Non-pigmented ciliary epithelial cell (primary cell): ENCODE data around the gene SV2B.
"Not testable (repeated sequence)": the region's sequence is repeated elsewhere in the genome, so short reads cannot be mapped to it uniquely, and the experiment has no call there.

Experiments
- DNase-seq: peaks from one replicate; pipeline ENCODE4 v3.0.0-alpha.2; 2010; ENCODE audit warnings: low read depth

Gene SV2B

GRCh38 chr15:91099995-91100813 lies at the start of gene SV2B:
TSS of gene SV2B (plus strand) at chr15:91100257. CDS start at chr15:91226264, 126,007 bp downstream.
- no peak for DNase-seq

- no peak for DNase-seq
Measured at GRCh38 chr15:91051248-91051647, 48.8 kb upstream of the SV2B start.

- no peak for DNase-seq
Measured at GRCh38 chr15:91054816-91055215, 45.2 kb upstream of the SV2B start.

GRCh38 chr15:91055548-91056331 lies 44.3 kb upstream of the SV2B start:
- no peak for DNase-seq

- DNase-seq, result no peak
Measured at GRCh38 chr15:91061230-91061629, 38.8 kb upstream of the SV2B start.

- DNase-seq, result no peak
Measured at GRCh38 chr15:91061997-91062396, 38.1 kb upstream of the SV2B start.

- no peak for DNase-seq
Measured at GRCh38 chr15:91065505-91065904, 34.6 kb upstream of the SV2B start.

- no peak for DNase-seq
Measured at GRCh38 chr15:91067036-91067435, 33.0 kb upstream of the SV2B start.

- no peak for DNase-seq
Measured at GRCh38 chr15:91068436-91068835, 31.6 kb upstream of the SV2B start.

- no peak for DNase-seq
Measured at GRCh38 chr15:91068966-91069365, 31.1 kb upstream of the SV2B start.

GRCh38 chr15:91070872-91071271 lies 29.2 kb upstream of the SV2B start:
- DNase-seq, result no peak

- DNase-seq, result no peak
Measured at GRCh38 chr15:91072161-91072560, 27.9 kb upstream of the SV2B start.

GRCh38 chr15:91073077-91073476 lies 27.0 kb upstream of the SV2B start:
- no peak for DNase-seq

GRCh38 chr15:91073768-91074167 lies 26.3 kb upstream of the SV2B start:
- DNase-seq, result no peak

GRCh38 chr15:91075739-91076138 lies 24.3 kb upstream of the SV2B start:
- no peak for DNase-seq

GRCh38 chr15:91077029-91077428 lies 23.0 kb upstream of the SV2B start:
- DNase-seq, result no peak

GRCh38 chr15:91093866-91094265 lies 6.2 kb upstream of the SV2B start:
- DNase-seq, result not testable (repeated sequence)

- DNase-seq, result no peak
Measured at GRCh38 chr15:91098451-91098850, 1.6 kb upstream of the SV2B start.

- no peak for DNase-seq
Measured at GRCh38 chr15:91099616-91099994, 452 bp upstream of the SV2B start.

GRCh38 chr15:91100814-91101607 lies 954 bp downstream of the SV2B start:
- no peak for DNase-seq

GRCh38 chr15:91101608-91101920 lies 1.5 kb downstream of the SV2B start:
- no peak for DNase-seq

- no peak for DNase-seq
Measured at GRCh38 chr15:91102546-91103330, 2.7 kb downstream of the SV2B start.
